Mesothelial cell of epicardium (in vitro differentiated cells): ENCODE results near the gene TOMM40L. TPM values are rescaled to one million over a fixed set of nuclear protein-coding genes. Genes with fewer than 3 reads are reported as not detected.
"Not testable (repeated sequence)": the region's sequence is repeated elsewhere in the genome, so short reads cannot be mapped to it uniquely, and the experiment has no call there.

Source experiments
- DNase-seq, 2 experiments: peaks; one replicate each; pipeline ENCODE4 v3.0.0; 2021; ENCODE audit warnings: low spot score in 2 of 2; ENCODE audit not compliant: unreplicated experiment in 2 of 2
- H3K27ac Mint-ChIP-seq: 2 replicates; pipeline ENCODE4 v1.8.0; 2021; ENCODE audit warnings: mixed read lengths
- H3K27me3 Mint-ChIP-seq: 2 replicates; pipeline ENCODE4 v1.8.0; 2021; ENCODE audit warnings: low read depth, mixed read lengths
- H3K36me3 Mint-ChIP-seq: 2 replicates; pipeline ENCODE4 v1.8.0; 2021; ENCODE audit warnings: mixed read lengths
- H3K4me1 Mint-ChIP-seq: 2 replicates; pipeline ENCODE4 v1.8.0; 2021; ENCODE audit warnings: mixed read lengths
- H3K4me3 Mint-ChIP-seq: 2 replicates; pipeline ENCODE4 v1.8.0; 2021; ENCODE audit warnings: mild to moderate bottlenecking, moderate library complexity, mixed read lengths
- H3K9me3 Mint-ChIP-seq: 2 replicates; pipeline ENCODE4 v1.8.0; 2021; ENCODE audit warnings: mixed read lengths
- total RNA-seq: library from RNA; stranded (reverse); gene quantifications from 3 replicates; pipeline ENCODE4 v1.2.1, GENCODE V29; 2021
- TF ChIP-seq, protein P1 (sequence below): fragments of 200-600 bp; sonication (generic); IDR thresholded peaks from one replicate; pipeline ENCODE4 v1.5.0; 2021; ENCODE audit warnings: antibody characterized with exemption; ENCODE audit not compliant: unreplicated experiment

TOMM40L gene
- total RNA-seq, 1 donor from 2014 or later = 9.3 TPM

GRCh38 chr1:161235957-161236775 is 10.3 kb downstream of the TOMM40L start:
- Mint-ChIP-seq H3K4me1 (no peaks in the 10 kb centered on the region), H3K4me3 (no peak overlapping the region), H3K27ac (no peak overlapping the region), H3K9me3 (no peaks in the 10 kb centered on the region), H3K36me3 (no peaks in the 10 kb centered on the region), H3K27me3 (no peaks in the 10 kb centered on the region)
- TF ChIP-seq, protein P1, sequence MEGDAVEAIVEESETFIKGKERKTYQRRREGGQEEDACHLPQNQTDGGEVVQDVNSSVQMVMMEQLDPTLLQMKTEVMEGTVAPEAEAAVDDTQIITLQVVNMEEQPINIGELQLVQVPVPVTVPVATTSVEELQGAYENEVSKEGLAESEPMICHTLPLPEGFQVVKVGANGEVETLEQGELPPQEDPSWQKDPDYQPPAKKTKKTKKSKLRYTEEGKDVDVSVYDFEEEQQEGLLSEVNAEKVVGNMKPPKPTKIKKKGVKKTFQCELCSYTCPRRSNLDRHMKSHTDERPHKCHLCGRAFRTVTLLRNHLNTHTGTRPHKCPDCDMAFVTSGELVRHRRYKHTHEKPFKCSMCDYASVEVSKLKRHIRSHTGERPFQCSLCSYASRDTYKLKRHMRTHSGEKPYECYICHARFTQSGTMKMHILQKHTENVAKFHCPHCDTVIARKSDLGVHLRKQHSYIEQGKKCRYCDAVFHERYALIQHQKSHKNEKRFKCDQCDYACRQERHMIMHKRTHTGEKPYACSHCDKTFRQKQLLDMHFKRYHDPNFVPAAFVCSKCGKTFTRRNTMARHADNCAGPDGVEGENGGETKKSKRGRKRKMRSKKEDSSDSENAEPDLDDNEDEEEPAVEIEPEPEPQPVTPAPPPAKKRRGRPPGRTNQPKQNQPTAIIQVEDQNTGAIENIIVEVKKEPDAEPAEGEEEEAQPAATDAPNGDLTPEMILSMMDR = no peak
- DNase-seq = no peak

DNA sequence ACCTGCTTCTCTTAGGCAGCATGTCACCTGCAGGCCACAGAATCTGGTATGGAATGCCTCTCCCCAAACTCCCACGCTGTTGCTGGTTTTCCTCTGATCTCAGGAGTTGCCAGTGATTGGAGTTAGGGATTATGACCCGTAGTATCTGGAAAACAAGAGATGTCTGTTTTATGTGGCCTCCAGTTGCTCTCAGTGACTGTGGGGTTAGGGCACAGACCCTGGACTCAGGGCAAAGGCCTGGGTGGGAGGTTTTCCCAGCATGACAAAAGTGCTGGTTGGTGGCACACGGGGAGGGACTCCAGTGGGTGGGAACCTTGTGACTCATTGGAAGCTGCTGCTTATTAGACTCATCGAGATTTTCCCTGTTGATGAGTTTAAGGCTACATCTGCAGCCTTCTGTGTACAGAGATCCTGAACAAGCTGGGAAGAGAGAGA is 12.2 kb downstream of the TOMM40L start, which contains the start of gene NR1I3:
TSS of gene NR1I3 (minus strand) at position 165 of the 435 bp plus-strand sequence. CDS start 1,638 bp downstream, outside the sequence.
- no peaks in the 10 kb centered on the region for H3K4me1 Mint-ChIP-seq
- no peaks in the 10 kb centered on the region for H3K27me3 Mint-ChIP-seq
- H3K9me3 Mint-ChIP-seq = no peaks in the 10 kb centered on the region
- TF ChIP-seq, protein P1 = no peak
- no peak for DNase-seq
- H3K27ac Mint-ChIP-seq = no peak within 1 kb of the TSS
- no peak within 1 kb of the TSS for H3K4me3 Mint-ChIP-seq
- no peaks in the 10 kb centered on the region for H3K36me3 Mint-ChIP-seq

DNA sequence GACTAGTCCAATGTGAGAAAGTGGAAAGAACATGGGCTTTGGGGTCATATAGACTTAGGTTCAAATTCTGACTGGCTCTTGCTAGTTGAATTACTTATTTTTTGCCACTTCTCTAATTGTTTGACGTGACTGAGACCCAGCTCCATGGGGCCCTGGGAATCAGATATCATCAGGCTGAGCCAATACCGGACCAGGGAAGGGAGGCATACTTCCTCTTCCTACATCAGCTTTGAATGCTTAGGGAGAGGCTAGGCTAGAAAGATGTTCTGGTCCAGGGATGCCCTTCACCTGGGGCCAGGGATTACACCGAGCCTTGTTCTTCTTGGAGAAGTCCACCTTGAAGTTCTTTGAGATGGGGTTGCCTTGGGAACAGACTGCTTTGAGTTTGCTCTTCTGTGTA is 15.8 kb downstream of the TOMM40L start:
- Mint-ChIP-seq H3K4me1 (no peaks in the 10 kb centered on the region), H3K4me3 (no peak overlapping the region), H3K36me3 (no peaks in the 10 kb centered on the region), H3K27ac (no peak overlapping the region), H3K9me3 (no peaks in the 10 kb centered on the region), H3K27me3 (no peaks in the 10 kb centered on the region)
- DNase-seq = no peak
- TF ChIP-seq, protein P1 = no peak

- TF ChIP-seq, protein P1 = no peak
- Mint-ChIP-seq H3K36me3 (no peaks in the 10 kb centered on the region), H3K9me3 (no peaks in the 10 kb centered on the region), H3K4me1 (no peaks in the 10 kb centered on the region), H3K27ac (no peak overlapping the region), H3K27me3 (no peaks in the 10 kb centered on the region), H3K4me3 (no peak overlapping the region)
- DNase-seq = no peak
These were observed 16.5 kb downstream of the TOMM40L start for GRCh38 chr1:161242313-161242712.

GRCh38 chr1:161244888-161245287 is 19.0 kb downstream of the TOMM40L start:
- no peak for DNase-seq
- Mint-ChIP-seq H3K4me1 (no peaks in the 10 kb centered on the region), H3K9me3 (peaks cover 3% of the 10 kb centered on the region), H3K4me3 (no peak overlapping the region), H3K27ac (no peak overlapping the region), H3K27me3 (no peaks in the 10 kb centered on the region), H3K36me3 (no peaks in the 10 kb centered on the region)
- TF ChIP-seq, protein P1 = no peak

GRCh38 chr1:161250100-161250499 is 24.2 kb downstream of the TOMM40L start:
- not testable (repeated sequence) for H3K36me3 Mint-ChIP-seq, DNase-seq, H3K9me3 Mint-ChIP-seq, H3K4me1 Mint-ChIP-seq, H3K4me3 Mint-ChIP-seq, H3K27me3 Mint-ChIP-seq, H3K27ac Mint-ChIP-seq
